CD14-positive monocyte (primary cell): ENCODE data around the gene OSGEP. TPM values are rescaled to one million over a fixed set of nuclear protein-coding genes. Genes with fewer than 3 reads are reported as not detected.

Experiments used
- DNase-seq, 3 donors: peaks; one replicate each; pipeline ENCODE4 v3.0.0-alpha.2; 2011 to 2022
- H2AFZ ChIP-seq: 2 replicates; pipeline ENCODE4 v1.6.0; 2012; ENCODE audit warnings: mild to moderate bottlenecking, low read depth, low read length, inconsistent platforms; ENCODE audit not compliant: insufficient read depth, poor library complexity, severe bottlenecking
- H3K27ac ChIP-seq, 2 donors: 1 replicate in 1 of 2; 2 replicates in 1 of 2; pipeline ENCODE4 v1.5.1; 2012 to 2013; ENCODE audit warnings: low read length in 2 of 2, control low read depth in 1 of 2, inconsistent platforms in 1 of 2, low read depth in 1 of 2, mild to moderate bottlenecking in 1 of 2
- H3K27me3 ChIP-seq, 2 donors: one replicate each; pipeline versions ENCODE4 v1.6.0 to v1.6.1; 2011 to 2013; ENCODE audit warnings: low read length in 2 of 2; ENCODE audit not compliant: control insufficient read depth in 2 of 2, insufficient read depth in 2 of 2
- H3K36me3 ChIP-seq, 2 donors: replicated peaks in 1 of 2; 1 replicate in 1 of 2; 2 replicates in 1 of 2; pipeline versions ENCODE4 v1.5.1 to v1.6.1; 2012 to 2013; ENCODE audit warnings: low read length in 2 of 2, control low read depth in 1 of 2, inconsistent platforms in 1 of 2, mild to moderate bottlenecking in 1 of 2; ENCODE audit not compliant: insufficient read depth in 2 of 2, control insufficient read depth in 1 of 2
- H3K4me1 ChIP-seq, 2 donors: 1 replicate in 1 of 2; 2 replicates in 1 of 2; pipeline versions ENCODE4 v1.5.1 to v1.6.1; 2012 to 2013; ENCODE audit warnings: low read length in 2 of 2, control low read depth in 1 of 2, inconsistent platforms in 1 of 2, mild to moderate bottlenecking in 1 of 2, moderate library complexity in 1 of 2; ENCODE audit not compliant: insufficient read depth in 2 of 2, control insufficient read depth in 1 of 2
- H3K4me2 ChIP-seq: replicated peaks from 2 replicates; pipeline ENCODE3; 2012; ENCODE audit warnings: low read length, moderate library complexity, mild to moderate bottlenecking; ENCODE audit not compliant: poor library complexity, severe bottlenecking; ENCODE audit errors: extremely low read depth
- H3K4me3 ChIP-seq, 3 experiments: fragments of 200-600 bp in 1 of 3; sonication (generic) in 1 of 3; replicated peaks in 1 of 3; 1 replicate in 2 of 3; 2 replicates in 1 of 3; pipeline ENCODE4 v1.5.1; 2011 to 2013; ENCODE audit warnings: low read length in 3 of 3, mild to moderate bottlenecking in 3 of 3, control low read depth in 2 of 3, low read depth in 2 of 3, inconsistent platforms in 1 of 3, moderate library complexity in 1 of 3
- H3K79me2 ChIP-seq: 2 replicates; pipeline ENCODE4 v1.6.0; 2012; ENCODE audit warnings: mild to moderate bottlenecking, control low read depth, inconsistent platforms, low read length, moderate library complexity; ENCODE audit not compliant: insufficient read depth
- H3K9ac ChIP-seq: 2 replicates; pipeline ENCODE4 v1.6.0; 2017; ENCODE audit warnings: low read length, mild to moderate bottlenecking; ENCODE audit not compliant: insufficient read depth, poor library complexity, severe bottlenecking
- H3K9me3 ChIP-seq, 2 donors: replicated peaks in 1 of 2; 1 replicate in 1 of 2; 2 replicates in 1 of 2; pipeline versions ENCODE4 v1.5.1 to v1.6.1; 2012 to 2013; ENCODE audit warnings: low read length in 2 of 2, control low read depth in 1 of 2; ENCODE audit not compliant: control insufficient read depth in 1 of 2, insufficient read depth in 1 of 2
- H4K20me1 ChIP-seq: 2 replicates; pipeline ENCODE4 v1.6.0; 2012; ENCODE audit warnings: mild to moderate bottlenecking, low read length, control low read depth, moderate library complexity; ENCODE audit not compliant: insufficient read depth
- H3K27ac Mint-ChIP-seq, 7 donors: one replicate each; pipeline ENCODE4 v1.8.0; 2020; ENCODE audit warnings: mild to moderate bottlenecking in 7 of 7, mixed read lengths in 7 of 7, moderate library complexity in 6 of 7, inconsistent platforms in 2 of 7
- H3K27me3 Mint-ChIP-seq, 3 donors: one replicate each; pipeline ENCODE4 v1.8.0; 2021 to 2022; ENCODE audit warnings: low read depth in 3 of 3, mild to moderate bottlenecking in 3 of 3, mixed read lengths in 3 of 3, moderate library complexity in 3 of 3, inconsistent platforms in 1 of 3
- H3K36me3 Mint-ChIP-seq, 2 donors: one replicate each; pipeline ENCODE4 v1.8.0; 2020; ENCODE audit warnings: mixed read lengths in 2 of 2, inconsistent platforms in 1 of 2, mild to moderate bottlenecking in 1 of 2
- H3K4me1 Mint-ChIP-seq: one replicate; pipeline ENCODE4 v1.8.0; 2020; ENCODE audit warnings: mild to moderate bottlenecking, mixed read lengths
- H3K4me3 Mint-ChIP-seq, 2 donors: one replicate each; pipeline ENCODE4 v1.8.0; 2020; ENCODE audit warnings: mild to moderate bottlenecking in 2 of 2, mixed read lengths in 2 of 2, moderate library complexity in 1 of 2
- H3K9me3 Mint-ChIP-seq, 7 donors: one replicate each; pipeline ENCODE4 v1.8.0; 2020 to 2022; ENCODE audit warnings: mixed read lengths in 7 of 7, mild to moderate bottlenecking in 6 of 7, moderate library complexity in 6 of 7, inconsistent platforms in 2 of 7
- CTCF ChIP-seq: fragments of 200-600 bp; IDR thresholded peaks from one replicate; pipeline ENCODE4 v1.8.0; 2022; ENCODE audit warnings: antibody characterized with exemption, mild to moderate bottlenecking
- WGBS: methylation state at CpG from one replicate; pipeline ENCODE4 v1.1.5; 2013; ENCODE audit warnings: missing lambda C conversion rate; ENCODE audit not compliant: insufficient coverage; 5-methylcytosine and 5-hydroxymethylcytosine counted together
- intact Hi-C, 2 donors: fragments of 100-400 bp; cut with micrococcal nuclease; formaldehyde crosslinking; loops; one replicate each; pipeline versions ENCODE4 v1.15.0 to v1.15.1; 2023
- polyA plus RNA-seq, 3 donors: library from polyadenylated mRNA; depleted of rRNA in 1 of 3; unstranded in 2 of 3; stranded (reverse) in 1 of 3; fragments of 300-500 nt in 2 of 3; fragments of >200 nt in 1 of 3; fragmentation: Illumina TruSeq in 2 of 3; gene quantifications; 1 replicate in 2 of 3; 2 replicates in 1 of 3; pipeline ENCODE4 v1.2.3, GENCODE V29; 2012 to 2021

The OSGEP gene
- polyA plus RNA-seq, 3 donors: 34.7 to 112 (median 40.0) TPM

- DNase-seq: peak in 2 of 3 donors; percentile 22 to 30
- H3K36me3 ChIP-seq: peaks cover 9 to 17% of the 10 kb centered on the region in 2 donors
- peak overlapping the region in 1 of 3 experiments; percentile 38 for H3K4me3 ChIP-seq
- H3K27me3 Mint-ChIP-seq: peaks cover 0 to 1% (median 0%) of the 10 kb centered on the region in 3 donors
- H3K9me3 Mint-ChIP-seq: peaks cover 0 to 9% (median 0%) of the 10 kb centered on the region in 7 donors
- H3K27ac Mint-ChIP-seq: peak overlapping the region in 3 of 7 donors; percentile 21 to 55 (median 51)
- peaks cover 52 to 58% of the 10 kb centered on the region in 2 donors for H3K4me1 ChIP-seq
- no peaks in the 10 kb centered on the region for H4K20me1 ChIP-seq
- no peaks in the 10 kb centered on the region for H3K79me2 ChIP-seq
- 86% methylated on average over 1 of the region's 2 CpGs for WGBS
- no peak for TF ChIP-seq CTCF
- no peaks in the 10 kb centered on the region for H3K9me3 ChIP-seq
- peak overlapping the region in 1 of 2 donors; percentile 78 for H3K4me3 Mint-ChIP-seq
- H3K9ac ChIP-seq: no peak overlapping the region
- H3K36me3 Mint-ChIP-seq: peaks cover 0 to 2% of the 10 kb centered on the region in 2 donors
- peaks cover 55% of the 10 kb centered on the region for H3K4me1 Mint-ChIP-seq
- H3K4me2 ChIP-seq: peak overlapping the region; percentile 58
- H2AFZ ChIP-seq: peak overlapping the region; percentile 56
- H3K27me3 ChIP-seq: no peaks in the 10 kb centered on the region
- intact Hi-C loops: no loop called here
- H3K27ac ChIP-seq: peak overlapping the region in 1 of 2 donors; percentile 21
Measured at GRCh38 chr14:20441461-20441860, 13.2 kb downstream of the OSGEP start.

GRCh38 chr14:20440882-20441281, 13.7 kb downstream of the OSGEP start:
- peaks cover 52 to 58% of the 10 kb centered on the region in 2 donors for H3K4me1 ChIP-seq
- Mint-ChIP-seq H3K27me3 (peaks cover 0 to 1% (median 0%) of the 10 kb centered on the region in 3 donors), H3K9me3 (peaks cover 0 to 9% (median 0%) of the 10 kb centered on the region in 7 donors), H3K4me1 (peaks cover 55% of the 10 kb centered on the region), H3K36me3 (peaks cover 0 to 2% of the 10 kb centered on the region in 2 donors), H3K4me3 (peak overlapping the region in 1 of 2 donors; percentile 78), H3K27ac (peak overlapping the region in 2 of 7 donors; percentile 43 to 50)
- no peaks in the 10 kb centered on the region for H3K79me2 ChIP-seq
- peak overlapping the region; percentile 58 for H3K4me2 ChIP-seq
- DNase-seq: peak in 1 of 3 donors; percentile 21
- no peak overlapping the region for H3K9ac ChIP-seq
- H3K36me3 ChIP-seq: peaks cover 3 to 11% of the 10 kb centered on the region in 2 donors
- H3K4me3 ChIP-seq: peak overlapping the region in 1 of 3 experiments; percentile 38
- peak overlapping the region in 1 of 2 donors; percentile 21 for H3K27ac ChIP-seq
- no peak for TF ChIP-seq CTCF
- peak overlapping the region; percentile 56 for H2AFZ ChIP-seq
- no CpG with 5 or more reads among the region's 5 CpGs for WGBS
- intact Hi-C loops: no loop called here
- no peaks in the 10 kb centered on the region for H3K9me3 ChIP-seq
- H3K27me3 ChIP-seq: no peaks in the 10 kb centered on the region
- no peaks in the 10 kb centered on the region for H4K20me1 ChIP-seq
